ENCODE results near the gene RXRB. TPM values are rescaled to one million over a fixed set of nuclear protein-coding genes. Genes with fewer than 3 reads are reported as not detected.

RXRB gene
- total and polyA plus RNA-seq, 10 of the 15 experiments (the other 5 are each of a cell fraction or from before 2014, with no cell fraction given): 0.71 to 35.0 (median 20.4) TPM

DNA sequence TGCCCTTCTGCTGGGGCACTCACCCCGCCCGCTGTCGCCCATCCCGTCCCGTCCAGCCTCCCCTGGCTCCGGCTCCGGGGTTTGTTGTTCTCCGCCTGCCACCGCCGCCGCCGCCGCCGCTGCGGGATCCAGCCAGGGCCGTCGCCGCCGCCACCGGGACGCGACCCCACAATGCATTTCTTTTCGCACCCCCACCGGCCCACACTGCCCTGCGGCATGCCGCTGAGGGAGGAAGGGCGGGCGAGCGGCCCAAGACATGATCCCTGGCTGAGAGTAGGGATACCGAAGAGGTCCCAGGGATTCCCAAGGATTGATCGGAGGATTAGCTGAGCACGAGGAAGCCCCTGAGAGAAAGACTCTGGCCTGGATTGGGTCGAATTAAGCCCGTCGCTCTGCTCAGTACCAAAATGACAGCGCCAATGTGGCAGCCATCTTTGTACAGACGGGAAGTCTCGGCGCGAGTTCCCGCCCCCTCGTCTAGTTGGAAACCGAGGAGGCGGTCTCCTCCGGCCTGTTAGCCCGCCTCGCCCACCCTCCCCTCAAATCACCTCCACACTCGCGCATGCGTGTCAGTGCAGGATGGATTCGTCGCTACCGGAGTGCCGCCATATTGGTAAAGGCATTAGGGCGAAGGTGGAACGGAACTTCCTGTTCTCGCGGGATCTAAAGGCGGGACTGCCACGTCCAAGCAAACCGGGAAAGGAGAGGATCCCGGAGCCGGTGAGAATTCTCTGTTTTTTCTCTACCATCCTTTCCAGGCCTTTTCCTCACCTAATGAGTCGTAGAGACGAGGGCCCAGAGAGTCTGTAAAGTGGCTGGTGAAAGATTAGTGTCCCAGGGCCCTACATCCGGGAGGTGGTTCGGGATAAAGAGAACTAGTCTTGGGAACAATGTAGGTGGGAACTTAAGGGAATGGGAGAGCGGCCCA, at the start of gene RXRB, which contains the start of gene SLC39A7 (continued):
- TF ChIP-seq, protein P1, sequence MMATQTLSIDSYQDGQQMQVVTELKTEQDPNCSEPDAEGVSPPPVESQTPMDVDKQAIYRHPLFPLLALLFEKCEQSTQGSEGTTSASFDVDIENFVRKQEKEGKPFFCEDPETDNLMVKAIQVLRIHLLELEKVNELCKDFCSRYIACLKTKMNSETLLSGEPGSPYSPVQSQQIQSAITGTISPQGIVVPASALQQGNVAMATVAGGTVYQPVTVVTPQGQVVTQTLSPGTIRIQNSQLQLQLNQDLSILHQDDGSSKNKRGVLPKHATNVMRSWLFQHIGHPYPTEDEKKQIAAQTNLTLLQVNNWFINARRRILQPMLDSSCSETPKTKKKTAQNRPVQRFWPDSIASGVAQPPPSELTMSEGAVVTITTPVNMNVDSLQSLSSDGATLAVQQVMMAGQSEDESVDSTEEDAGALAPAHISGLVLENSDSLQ (IDR thresholded peaks at IDR 0.05): peak; percentile 47; the same call in 1 of the 2 replicates
- peak; percentile 20 for TF ChIP-seq KLF5 (IDR thresholded peaks at IDR 0.05; ENCODE audit: partially characterized antibody)
- no peak for TF ChIP-seq GABPA (IDR thresholded peaks at IDR 0.05; ENCODE audit: low read depth)
- TF ChIP-seq CREB1 (IDR thresholded peaks at IDR 0.05; ENCODE audit: low read depth): no peak
- TF ChIP-seq POLR2AphosphoS5 (IDR thresholded peaks at IDR 0.05; ENCODE audit: low read length): peak; percentile 96
- TF ChIP-seq CEBPB (IDR thresholded peaks at IDR 0.05; ENCODE audit: borderline replicate concordance in 1 of 2, low read depth in 2 of 2, low read length in 2 of 2): no peak
- TF ChIP-seq ZNF207 (IDR thresholded peaks at IDR 0.05; ENCODE audit: borderline replicate concordance): peak; percentile 77; the same call in 1 of the 2 replicates
- TF ChIP-seq STAT3 (IDR thresholded peaks at IDR 0.05; ENCODE audit: low read depth, low read length): no peak
- no peak for TF ChIP-seq SREBF1 (IDR thresholded peaks at IDR 0.05; ENCODE audit: low read length)
- no peak for TF ChIP-seq RAD21 (IDR thresholded peaks at IDR 0.05; ENCODE audit: insufficient read depth, low read depth, low read length)
- TF ChIP-seq, protein P2, sequence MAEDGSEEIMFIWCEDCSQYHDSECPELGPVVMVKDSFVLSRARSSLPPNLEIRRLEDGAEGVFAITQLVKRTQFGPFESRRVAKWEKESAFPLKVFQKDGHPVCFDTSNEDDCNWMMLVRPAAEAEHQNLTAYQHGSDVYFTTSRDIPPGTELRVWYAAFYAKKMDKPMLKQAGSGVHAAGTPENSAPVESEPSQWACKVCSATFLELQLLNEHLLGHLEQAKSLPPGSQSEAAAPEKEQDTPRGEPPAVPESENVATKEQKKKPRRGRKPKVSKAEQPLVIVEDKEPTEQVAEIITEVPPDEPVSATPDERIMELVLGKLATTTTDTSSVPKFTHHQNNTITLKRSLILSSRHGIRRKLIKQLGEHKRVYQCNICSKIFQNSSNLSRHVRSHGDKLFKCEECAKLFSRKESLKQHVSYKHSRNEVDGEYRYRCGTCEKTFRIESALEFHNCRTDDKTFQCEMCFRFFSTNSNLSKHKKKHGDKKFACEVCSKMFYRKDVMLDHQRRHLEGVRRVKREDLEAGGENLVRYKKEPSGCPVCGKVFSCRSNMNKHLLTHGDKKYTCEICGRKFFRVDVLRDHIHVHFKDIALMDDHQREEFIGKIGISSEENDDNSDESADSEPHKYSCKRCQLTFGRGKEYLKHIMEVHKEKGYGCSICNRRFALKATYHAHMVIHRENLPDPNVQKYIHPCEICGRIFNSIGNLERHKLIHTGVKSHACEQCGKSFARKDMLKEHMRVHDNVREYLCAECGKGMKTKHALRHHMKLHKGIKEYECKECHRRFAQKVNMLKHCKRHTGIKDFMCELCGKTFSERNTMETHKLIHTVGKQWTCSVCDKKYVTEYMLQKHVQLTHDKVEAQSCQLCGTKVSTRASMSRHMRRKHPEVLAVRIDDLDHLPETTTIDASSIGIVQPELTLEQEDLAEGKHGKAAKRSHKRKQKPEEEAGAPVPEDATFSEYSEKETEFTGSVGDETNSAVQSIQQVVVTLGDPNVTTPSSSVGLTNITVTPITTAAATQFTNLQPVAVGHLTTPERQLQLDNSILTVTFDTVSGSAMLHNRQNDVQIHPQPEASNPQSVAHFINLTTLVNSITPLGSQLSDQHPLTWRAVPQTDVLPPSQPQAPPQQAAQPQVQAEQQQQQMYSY (CRISPR knock-in tag; IDR thresholded peaks at IDR 0.05): no peak
- TF ChIP-seq, protein P3, sequence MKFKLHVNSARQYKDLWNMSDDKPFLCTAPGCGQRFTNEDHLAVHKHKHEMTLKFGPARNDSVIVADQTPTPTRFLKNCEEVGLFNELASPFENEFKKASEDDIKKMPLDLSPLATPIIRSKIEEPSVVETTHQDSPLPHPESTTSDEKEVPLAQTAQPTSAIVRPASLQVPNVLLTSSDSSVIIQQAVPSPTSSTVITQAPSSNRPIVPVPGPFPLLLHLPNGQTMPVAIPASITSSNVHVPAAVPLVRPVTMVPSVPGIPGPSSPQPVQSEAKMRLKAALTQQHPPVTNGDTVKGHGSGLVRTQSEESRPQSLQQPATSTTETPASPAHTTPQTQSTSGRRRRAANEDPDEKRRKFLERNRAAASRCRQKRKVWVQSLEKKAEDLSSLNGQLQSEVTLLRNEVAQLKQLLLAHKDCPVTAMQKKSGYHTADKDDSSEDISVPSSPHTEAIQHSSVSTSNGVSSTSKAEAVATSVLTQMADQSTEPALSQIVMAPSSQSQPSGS (IDR thresholded peaks at IDR 0.05; ENCODE audit: low read length): no peak
- TF ChIP-seq YY1 (IDR thresholded peaks at IDR 0.05; ENCODE audit: low read depth, low read length): peak; percentile 99
- TF ChIP-seq, protein P4, sequence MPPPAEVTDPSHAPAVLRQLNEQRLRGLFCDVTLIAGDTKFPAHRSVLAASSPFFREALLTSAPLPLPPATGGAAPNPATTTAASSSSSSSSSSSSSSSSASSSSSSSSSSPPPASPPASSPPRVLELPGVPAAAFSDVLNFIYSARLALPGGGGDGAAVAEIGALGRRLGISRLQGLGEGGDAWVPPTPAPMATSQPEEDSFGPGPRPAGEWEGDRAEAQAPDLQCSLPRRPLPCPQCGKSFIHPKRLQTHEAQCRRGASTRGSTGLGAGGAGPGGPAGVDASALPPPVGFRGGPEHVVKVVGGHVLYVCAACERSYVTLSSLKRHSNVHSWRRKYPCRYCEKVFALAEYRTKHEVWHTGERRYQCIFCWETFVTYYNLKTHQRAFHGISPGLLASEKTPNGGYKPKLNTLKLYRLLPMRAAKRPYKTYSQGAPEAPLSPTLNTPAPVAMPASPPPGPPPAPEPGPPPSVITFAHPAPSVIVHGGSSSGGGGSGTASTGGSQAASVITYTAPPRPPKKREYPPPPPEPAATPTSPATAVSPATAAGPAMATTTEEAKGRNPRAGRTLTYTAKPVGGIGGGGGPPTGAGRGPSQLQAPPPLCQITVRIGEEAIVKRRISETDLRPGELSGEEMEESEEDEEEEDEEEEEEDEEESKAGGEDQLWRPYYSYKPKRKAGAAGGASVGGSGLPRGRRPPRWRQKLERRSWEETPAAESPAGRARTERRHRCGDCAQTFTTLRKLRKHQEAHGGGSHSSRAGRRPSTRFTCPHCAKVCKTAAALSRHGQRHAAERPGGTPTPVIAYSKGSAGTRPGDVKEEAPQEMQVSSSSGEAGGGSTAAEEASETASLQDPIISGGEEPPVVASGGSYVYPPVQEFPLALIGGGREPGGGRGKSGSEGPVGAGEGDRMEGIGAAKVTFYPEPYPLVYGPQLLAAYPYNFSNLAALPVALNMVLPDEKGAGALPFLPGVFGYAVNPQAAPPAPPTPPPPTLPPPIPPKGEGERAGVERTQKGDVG (CRISPR knock-in tag; IDR thresholded peaks at IDR 0.05): no peak
- TF ChIP-seq EZH2 (IDR thresholded peaks at IDR 0.05; ENCODE audit: borderline replicate concordance, control insufficient read depth, low read depth, low read length): no peak
- no peak for TF ChIP-seq CHD4 (IDR thresholded peaks at IDR 0.05)
- no peak for TF ChIP-seq NFYA (IDR thresholded peaks at IDR 0.05; ENCODE audit: borderline replicate concordance, low read depth, low read length)
- TF ChIP-seq, protein P5, sequence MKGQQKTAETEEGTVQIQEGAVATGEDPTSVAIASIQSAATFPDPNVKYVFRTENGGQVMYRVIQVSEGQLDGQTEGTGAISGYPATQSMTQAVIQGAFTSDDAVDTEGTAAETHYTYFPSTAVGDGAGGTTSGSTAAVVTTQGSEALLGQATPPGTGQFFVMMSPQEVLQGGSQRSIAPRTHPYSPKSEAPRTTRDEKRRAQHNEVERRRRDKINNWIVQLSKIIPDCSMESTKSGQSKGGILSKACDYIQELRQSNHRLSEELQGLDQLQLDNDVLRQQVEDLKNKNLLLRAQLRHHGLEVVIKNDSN (IDR thresholded peaks at IDR 0.05; ENCODE audit: borderline replicate concordance, extremely low read length, insufficient read depth, low read depth, low read length): no peak

All from GM12878 (cell line).